OCI-LY7 (cell line): ENCODE data around the gene PWP1. TPM values are rescaled to one million over a fixed set of nuclear protein-coding genes. Genes with fewer than 3 reads are reported as not detected.

ENCODE experiments used
- BruUV-seq: library from RNA; stranded (reverse); fragments of 400-500 nt; replicated peaks from 2 replicates; lab custom pipeline; 2021; lab: Mats Ljungman, UMichigan
- CTCF ChIA-PET: fragments of 300-600 bp; sonication (Branson Sonifier 250); formaldehyde crosslinking; loops from one replicate; lab custom pipeline; 2022; ENCODE audit warnings: antibody characterized with exemption; ENCODE audit not compliant: unreplicated experiment; lab: Charles Lee
- POLR2A ChIA-PET: fragments of 300-600 bp; sonication (Branson Sonifier 250); formaldehyde crosslinking; loops from one replicate; lab custom pipeline; 2022; ENCODE audit warnings: antibody characterized with exemption; lab: Charles Lee
- DNase-seq: peaks from one replicate; pipeline ENCODE4 v3.0.0-alpha.2; 2015; ENCODE audit warnings: low spot score
- H2AFZ ChIP-seq: fragments of 200-600 bp; sonication (generic), shearing (Covaris generic); 2 replicates; pipeline ENCODE4 v1.6.1; 2014; ENCODE audit warnings: mild to moderate bottlenecking, antibody characterized with exemption, low read length, moderate library complexity
- H3K27ac ChIP-seq: fragments of 200-600 bp; sonication (generic); 2 replicates; pipeline ENCODE4 v1.5.1; 2014; ENCODE audit warnings: mixed run types, low read depth, mild to moderate bottlenecking, moderate library complexity, low read length, inconsistent platforms; ENCODE audit not compliant: poor library complexity, severe bottlenecking
- H3K36me3 ChIP-seq: fragments of 200-600 bp; sonication (generic); 2 replicates; pipeline ENCODE4 v1.6.1; 2014; ENCODE audit warnings: mild to moderate bottlenecking, antibody characterized with exemption, low read length, moderate library complexity, mixed read lengths; ENCODE audit not compliant: insufficient read depth
- H3K4me1 ChIP-seq: fragments of 200-600 bp; sonication (generic); 2 replicates; pipeline ENCODE4 v1.5.1; 2014; ENCODE audit warnings: mild to moderate bottlenecking, low read length; ENCODE audit not compliant: insufficient read depth, poor library complexity, severe bottlenecking
- H3K4me2 ChIP-seq: fragments of 200-600 bp; sonication (generic); 2 replicates; pipeline ENCODE4 v1.6.1; 2014; ENCODE audit warnings: mild to moderate bottlenecking, low read length
- H3K4me3 ChIP-seq: fragments of 200-600 bp; sonication (generic); 2 replicates; pipeline ENCODE4 v1.5.1; 2014; ENCODE audit warnings: mild to moderate bottlenecking, low read depth, low read length; ENCODE audit not compliant: poor library complexity, severe bottlenecking
- H3K79me2 ChIP-seq: fragments of 200-600 bp; sonication (generic); 2 replicates; pipeline ENCODE4 v1.6.1; 2016; ENCODE audit warnings: low read depth, mild to moderate bottlenecking, low read length, moderate library complexity, mixed read lengths; ENCODE audit not compliant: insufficient read depth
- H3K9me2 ChIP-seq: fragments of 200-600 bp; sonication (generic); 2 replicates; pipeline ENCODE4 v1.6.1; 2016; ENCODE audit warnings: mild to moderate bottlenecking, low read length, mixed read lengths; ENCODE audit not compliant: insufficient read depth
- H3K9me3 ChIP-seq: fragments of 200-600 bp; sonication (generic); 2 replicates; pipeline ENCODE4 v1.6.1; 2014; ENCODE audit warnings: mild to moderate bottlenecking, mixed run types, low read length, mixed read lengths
- H4K20me1 ChIP-seq: fragments of 200-600 bp; sonication (generic); 2 replicates; pipeline ENCODE4 v1.6.1; 2014; ENCODE audit warnings: mild to moderate bottlenecking, antibody characterized with exemption, low read length, moderate library complexity, mixed read lengths; ENCODE audit not compliant: insufficient read depth
- EZH2phosphoT487 ChIP-seq: fragments of 200-600 bp; sonication (generic); IDR thresholded peaks from 2 replicates; pipeline ENCODE4 v1.6.1; 2018; ENCODE audit warnings: low read depth, borderline replicate concordance, mild to moderate bottlenecking, mixed run types, antibody characterized with exemption, low read length, moderate library complexity, mixed read lengths
- intact Hi-C: fragments of 100-400 bp; cut with micrococcal nuclease; formaldehyde crosslinking; loops from one replicate; pipeline ENCODE4 v1.10.0; 2022; ENCODE audit not compliant: unreplicated experiment
- total RNA-seq, 2 experiments: library from RNA; depleted of rRNA in 1 of 2; stranded (reverse); fragments of >200 nt in 1 of 2; shearing (Covaris generic) in 1 of 2; gene quantifications; 2 replicates each; pipeline ENCODE4 v1.2.3, GENCODE V29; 2014 to 2022
- TF ChIP-seq, protein P1 (sequence below): fragments of 200-600 bp; sonication (generic); conservative IDR thresholded peaks from 2 replicates; pipeline ENCODE4 v1.5.1; 2014; ENCODE audit warnings: mild to moderate bottlenecking, antibody characterized with exemption, low read length, moderate library complexity, mixed read lengths

The PWP1 gene
- total RNA-seq, 2 experiments from 2014 or later: 28.2 to 44.5 TPM

- TF ChIP-seq, protein P1, sequence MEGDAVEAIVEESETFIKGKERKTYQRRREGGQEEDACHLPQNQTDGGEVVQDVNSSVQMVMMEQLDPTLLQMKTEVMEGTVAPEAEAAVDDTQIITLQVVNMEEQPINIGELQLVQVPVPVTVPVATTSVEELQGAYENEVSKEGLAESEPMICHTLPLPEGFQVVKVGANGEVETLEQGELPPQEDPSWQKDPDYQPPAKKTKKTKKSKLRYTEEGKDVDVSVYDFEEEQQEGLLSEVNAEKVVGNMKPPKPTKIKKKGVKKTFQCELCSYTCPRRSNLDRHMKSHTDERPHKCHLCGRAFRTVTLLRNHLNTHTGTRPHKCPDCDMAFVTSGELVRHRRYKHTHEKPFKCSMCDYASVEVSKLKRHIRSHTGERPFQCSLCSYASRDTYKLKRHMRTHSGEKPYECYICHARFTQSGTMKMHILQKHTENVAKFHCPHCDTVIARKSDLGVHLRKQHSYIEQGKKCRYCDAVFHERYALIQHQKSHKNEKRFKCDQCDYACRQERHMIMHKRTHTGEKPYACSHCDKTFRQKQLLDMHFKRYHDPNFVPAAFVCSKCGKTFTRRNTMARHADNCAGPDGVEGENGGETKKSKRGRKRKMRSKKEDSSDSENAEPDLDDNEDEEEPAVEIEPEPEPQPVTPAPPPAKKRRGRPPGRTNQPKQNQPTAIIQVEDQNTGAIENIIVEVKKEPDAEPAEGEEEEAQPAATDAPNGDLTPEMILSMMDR: no peak
- TF ChIP-seq EZH2phosphoT487: no peak
- intact Hi-C loops: no loop called here
- H3K36me3 ChIP-seq: no peaks in the 10 kb centered on the region
- H3K27ac ChIP-seq: no peak overlapping the region
- H2AFZ ChIP-seq: no peak overlapping the region
- CTCF ChIA-PET: no interaction called here
- no peaks in the 10 kb centered on the region for H4K20me1 ChIP-seq
- H3K4me3 ChIP-seq: no peak overlapping the region
- no peaks in the 10 kb centered on the region for H3K4me1 ChIP-seq
- DNase-seq: no peak
- BruUV-seq: no TSS peak
- no peaks in the 10 kb centered on the region for H3K9me2 ChIP-seq
- POLR2A ChIA-PET: no interaction called here
- H3K9me3 ChIP-seq: no peaks in the 10 kb centered on the region
- no peaks in the 10 kb centered on the region for H3K79me2 ChIP-seq
- H3K4me2 ChIP-seq: no peak overlapping the region
Measured at GRCh38 chr12:107653519-107653918, 32.1 kb upstream of the PWP1 start.

DNA sequence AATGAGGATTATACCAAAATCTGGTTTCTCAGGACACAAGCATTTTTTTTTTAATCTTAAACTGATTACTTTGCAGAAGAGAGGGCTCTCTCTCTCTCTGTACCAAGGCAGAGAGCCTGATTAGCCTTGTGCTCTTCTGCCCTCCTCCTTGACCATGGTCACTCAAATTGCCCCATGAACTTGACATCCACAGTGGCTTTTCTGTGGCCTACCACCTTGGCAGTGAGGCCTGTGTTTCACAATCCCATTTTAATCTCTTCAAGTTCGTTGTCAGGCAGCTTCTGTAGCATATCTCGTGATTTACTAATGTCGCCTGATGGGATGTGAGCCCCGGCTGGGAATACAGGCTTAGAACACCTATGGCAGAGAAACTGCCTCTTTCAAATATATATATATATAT, 30.7 kb upstream of the PWP1 start:
- CTCF ChIA-PET: no interaction called here
- POLR2A ChIA-PET: no interaction called here
- Histone ChIP-seq H3K4me2 (no peak overlapping the region), H3K4me1 (no peaks in the 10 kb centered on the region), H3K4me3 (no peak overlapping the region), H3K9me2 (no peaks in the 10 kb centered on the region), H3K36me3 (no peaks in the 10 kb centered on the region), H2AFZ (no peak overlapping the region), H3K27ac (no peak overlapping the region), H3K9me3 (no peaks in the 10 kb centered on the region), H4K20me1 (no peaks in the 10 kb centered on the region), H3K79me2 (no peaks in the 10 kb centered on the region)
- intact Hi-C loops: no loop called here
- no TSS peak for BruUV-seq
- no peak for DNase-seq
- TF ChIP-seq EZH2phosphoT487: no peak
- TF ChIP-seq, protein P1: no peak

- Histone ChIP-seq H4K20me1 (no peaks in the 10 kb centered on the region), H3K79me2 (no peaks in the 10 kb centered on the region), H3K36me3 (no peaks in the 10 kb centered on the region), H3K9me3 (no peaks in the 10 kb centered on the region), H3K9me2 (no peaks in the 10 kb centered on the region), H3K4me3 (no peak overlapping the region), H3K4me1 (no peaks in the 10 kb centered on the region), H3K27ac (no peak overlapping the region), H2AFZ (no peak overlapping the region), H3K4me2 (no peak overlapping the region)
- DNase-seq: no peak
- no peak for TF ChIP-seq EZH2phosphoT487
- TF ChIP-seq, protein P1: no peak
- CTCF ChIA-PET: no interaction called here
- BruUV-seq: no TSS peak
- POLR2A ChIA-PET: no interaction called here
- intact Hi-C loops: no loop called here
Measured at GRCh38 chr12:107655281-107656065, 30.1 kb upstream of the PWP1 start.
